OCI-LY1 (cell line): ENCODE results near the gene CFAP61.

ENCODE experiments used
- H2AFZ ChIP-seq: fragments of 200-600 bp; sonication (generic), shearing (Covaris generic); 2 replicates; pipeline ENCODE4 v1.6.0; 2014; ENCODE audit warnings: antibody characterized with exemption, mild to moderate bottlenecking, low read length
- H3F3A ChIP-seq: fragments of 200-600 bp; sonication (generic), shearing (Covaris generic); 2 replicates; pipeline ENCODE4 v1.6.0; 2014; ENCODE audit warnings: mild to moderate bottlenecking, antibody characterized with exemption, low read length, moderate library complexity; ENCODE audit not compliant: insufficient read depth
- H3K27ac ChIP-seq: fragments of 200-600 bp; sonication (generic); 2 replicates; pipeline ENCODE4 v1.5.1; 2014; ENCODE audit warnings: low read length, mixed run types, mild to moderate bottlenecking, low read depth; ENCODE audit not compliant: poor library complexity, severe bottlenecking
- H3K27me3 ChIP-seq: fragments of 200-600 bp; sonication (generic); 2 replicates; pipeline ENCODE4 v1.6.0; 2014; ENCODE audit warnings: antibody characterized with exemption, mild to moderate bottlenecking, low read length, moderate library complexity; ENCODE audit not compliant: insufficient read depth
- H3K36me3 ChIP-seq: fragments of 200-600 bp; sonication (generic); 2 replicates; pipeline ENCODE4 v1.6.1; 2014; ENCODE audit warnings: mild to moderate bottlenecking, antibody characterized with exemption, low read length, moderate library complexity, mixed read lengths; ENCODE audit not compliant: insufficient read depth
- H3K4me1 ChIP-seq: fragments of 200-600 bp; sonication (generic); 2 replicates; pipeline ENCODE4 v1.5.1; 2014; ENCODE audit warnings: mild to moderate bottlenecking, low read length, moderate library complexity; ENCODE audit not compliant: insufficient read depth, severe bottlenecking
- H3K4me2 ChIP-seq: fragments of 200-600 bp; sonication (generic), shearing (Covaris generic); 2 replicates; pipeline ENCODE4 v1.6.1; 2014; ENCODE audit warnings: low read length
- H3K4me3 ChIP-seq: fragments of 200-600 bp; sonication (generic); 2 replicates; pipeline ENCODE4 v1.5.1; 2014; ENCODE audit warnings: low read length, low read depth, mild to moderate bottlenecking, mixed read lengths; ENCODE audit not compliant: poor library complexity, severe bottlenecking
- H3K79me2 ChIP-seq: fragments of 200-600 bp; shearing (Covaris generic); 2 replicates; pipeline ENCODE4 v1.6.1; 2016; ENCODE audit warnings: mixed run types, low read length, mixed read lengths; ENCODE audit not compliant: insufficient read depth
- H3K9ac ChIP-seq: fragments of 200-600 bp; sonication (generic), shearing (Covaris generic); 2 replicates; pipeline ENCODE4 v1.6.1; 2014; ENCODE audit warnings: mild to moderate bottlenecking, low read length, mixed read lengths
- H3K9me2 ChIP-seq: fragments of 200-600 bp; sonication (generic), shearing (Covaris generic); 2 replicates; pipeline ENCODE4 v1.6.1; 2014; ENCODE audit warnings: low read depth, mild to moderate bottlenecking, low read length, mixed read lengths
- H3K9me3 ChIP-seq: fragments of 200-600 bp; shearing (Covaris generic); 2 replicates; pipeline ENCODE4 v1.6.1; 2014; ENCODE audit warnings: low read length, mixed read lengths
- H4K20me1 ChIP-seq: fragments of 200-600 bp; sonication (generic), shearing (Covaris generic); 2 replicates; pipeline ENCODE4 v1.6.0; 2016; ENCODE audit warnings: mild to moderate bottlenecking, low read length; ENCODE audit not compliant: insufficient read depth
- EZH2 ChIP-seq: fragments of 200-600 bp; sonication (generic), shearing (Covaris generic); IDR thresholded peaks from 2 replicates; pipeline ENCODE4 v1.8.0; 2017; ENCODE audit warnings: borderline replicate concordance, mixed run types, mild to moderate bottlenecking, antibody characterized with exemption, low read length, moderate library complexity, mixed read lengths
- TF ChIP-seq, protein P1 (sequence below): fragments of 200-600 bp; sonication (generic), shearing (Covaris generic); IDR thresholded peaks from 2 replicates; pipeline ENCODE4 v1.5.1; 2017; ENCODE audit warnings: mild to moderate bottlenecking, antibody characterized with exemption, low read length, moderate library complexity, mixed read lengths

The CFAP61 gene

DNA sequence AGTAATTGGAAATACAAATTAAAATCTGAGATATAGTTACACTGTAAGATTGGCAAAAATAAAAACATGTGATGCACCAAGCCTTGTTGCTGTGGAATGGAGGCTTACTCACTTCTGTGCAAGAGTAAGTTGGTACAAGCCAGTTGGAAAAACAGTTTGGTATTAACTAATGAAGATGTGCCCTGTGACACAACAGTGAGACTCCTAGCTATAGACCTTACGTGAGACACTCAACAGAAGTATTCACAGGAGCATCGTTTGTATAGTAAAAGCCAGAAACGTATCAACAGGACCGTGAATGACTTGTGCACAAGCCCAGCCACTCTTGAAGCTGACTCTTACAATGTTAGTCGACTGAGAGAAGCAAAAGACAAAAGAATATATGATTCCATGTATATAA is 20.5 kb upstream of the CFAP61 start:
- no peaks in the 10 kb centered on the region for H4K20me1 ChIP-seq
- no peak overlapping the region for H2AFZ ChIP-seq
- no peaks in the 10 kb centered on the region for H3K4me1 ChIP-seq
- no peak overlapping the region for H3K9ac ChIP-seq
- H3K27ac ChIP-seq = no peak overlapping the region
- H3F3A ChIP-seq = no peaks in the 10 kb centered on the region
- no peaks in the 10 kb centered on the region for H3K9me2 ChIP-seq
- H3K79me2 ChIP-seq = no peaks in the 10 kb centered on the region
- TF ChIP-seq, protein P1, sequence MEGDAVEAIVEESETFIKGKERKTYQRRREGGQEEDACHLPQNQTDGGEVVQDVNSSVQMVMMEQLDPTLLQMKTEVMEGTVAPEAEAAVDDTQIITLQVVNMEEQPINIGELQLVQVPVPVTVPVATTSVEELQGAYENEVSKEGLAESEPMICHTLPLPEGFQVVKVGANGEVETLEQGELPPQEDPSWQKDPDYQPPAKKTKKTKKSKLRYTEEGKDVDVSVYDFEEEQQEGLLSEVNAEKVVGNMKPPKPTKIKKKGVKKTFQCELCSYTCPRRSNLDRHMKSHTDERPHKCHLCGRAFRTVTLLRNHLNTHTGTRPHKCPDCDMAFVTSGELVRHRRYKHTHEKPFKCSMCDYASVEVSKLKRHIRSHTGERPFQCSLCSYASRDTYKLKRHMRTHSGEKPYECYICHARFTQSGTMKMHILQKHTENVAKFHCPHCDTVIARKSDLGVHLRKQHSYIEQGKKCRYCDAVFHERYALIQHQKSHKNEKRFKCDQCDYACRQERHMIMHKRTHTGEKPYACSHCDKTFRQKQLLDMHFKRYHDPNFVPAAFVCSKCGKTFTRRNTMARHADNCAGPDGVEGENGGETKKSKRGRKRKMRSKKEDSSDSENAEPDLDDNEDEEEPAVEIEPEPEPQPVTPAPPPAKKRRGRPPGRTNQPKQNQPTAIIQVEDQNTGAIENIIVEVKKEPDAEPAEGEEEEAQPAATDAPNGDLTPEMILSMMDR = no peak
- TF ChIP-seq EZH2 = no peak
- H3K4me2 ChIP-seq = no peak overlapping the region
- H3K9me3 ChIP-seq = no peaks in the 10 kb centered on the region
- H3K4me3 ChIP-seq = no peak overlapping the region
- H3K27me3 ChIP-seq = no peaks in the 10 kb centered on the region
- peaks cover 93% of the 10 kb centered on the region for H3K36me3 ChIP-seq

DNA sequence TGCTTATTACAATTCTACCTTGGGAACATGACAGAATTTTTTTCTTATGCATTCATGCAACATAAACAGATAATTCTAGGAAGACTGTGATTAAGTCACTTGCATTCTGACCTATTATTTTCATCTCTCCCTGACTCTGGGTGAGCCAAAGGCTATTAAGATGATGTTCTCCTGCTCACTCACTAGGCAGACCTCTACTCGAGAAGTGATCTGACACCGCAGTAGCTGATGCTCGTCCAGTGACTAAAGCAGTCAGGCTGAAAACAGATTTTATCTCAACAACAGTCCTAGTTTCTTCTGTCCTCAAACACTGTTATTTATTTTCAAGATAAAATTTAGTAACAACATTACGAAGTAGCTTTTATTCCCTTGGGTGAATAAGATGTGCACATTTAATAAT is 17.8 kb upstream of the CFAP61 start:
- TF ChIP-seq, protein P1 = no peak
- no peak for TF ChIP-seq EZH2
- Histone ChIP-seq H3K9ac (no peak overlapping the region), H3K9me3 (no peaks in the 10 kb centered on the region), H3K36me3 (peaks cover 95% of the 10 kb centered on the region), H3K4me2 (no peak overlapping the region), H3F3A (no peaks in the 10 kb centered on the region), H3K79me2 (no peaks in the 10 kb centered on the region), H2AFZ (no peak overlapping the region), H3K27ac (no peak overlapping the region), H3K4me1 (no peaks in the 10 kb centered on the region), H3K9me2 (no peaks in the 10 kb centered on the region), H3K4me3 (no peak overlapping the region), H3K27me3 (no peaks in the 10 kb centered on the region), H4K20me1 (no peaks in the 10 kb centered on the region)

DNA sequence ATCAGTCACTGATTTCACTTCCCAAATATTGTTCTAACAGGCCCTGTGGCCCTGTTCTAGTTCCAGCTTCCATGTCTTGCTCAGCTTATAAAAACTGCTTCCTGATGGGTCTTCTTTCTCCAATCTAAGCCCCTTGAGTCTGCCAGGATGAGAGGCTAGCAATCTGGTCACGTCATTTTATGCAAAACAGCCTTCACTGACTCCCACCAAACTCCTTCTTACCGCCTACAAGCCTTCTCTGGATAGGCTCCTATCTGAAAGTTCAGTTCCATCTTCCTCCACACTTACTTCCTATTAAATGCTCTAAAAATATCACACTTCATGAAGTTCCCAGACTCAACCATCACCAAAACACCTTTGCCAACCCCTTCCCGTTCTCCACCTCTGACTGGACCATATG is 15.6 kb upstream of the CFAP61 start:
- no peaks in the 10 kb centered on the region for H3K27me3 ChIP-seq
- no peaks in the 10 kb centered on the region for H4K20me1 ChIP-seq
- H3K79me2 ChIP-seq = no peaks in the 10 kb centered on the region
- H2AFZ ChIP-seq = no peak overlapping the region
- H3F3A ChIP-seq = no peaks in the 10 kb centered on the region
- H3K4me2 ChIP-seq = no peak overlapping the region
- peaks cover 98% of the 10 kb centered on the region for H3K36me3 ChIP-seq
- no peak overlapping the region for H3K9ac ChIP-seq
- H3K9me3 ChIP-seq = no peaks in the 10 kb centered on the region
- no peaks in the 10 kb centered on the region for H3K4me1 ChIP-seq
- H3K9me2 ChIP-seq = no peaks in the 10 kb centered on the region
- no peak overlapping the region for H3K4me3 ChIP-seq
- H3K27ac ChIP-seq = no peak overlapping the region
- TF ChIP-seq EZH2 = no peak
- TF ChIP-seq, protein P1 = no peak
